Endothelial cell of umbilical vein (primary cell): Measurements from ENCODE around the gene RSKR. TPM values are rescaled to one million over a fixed set of nuclear protein-coding genes. Genes with fewer than 3 reads are reported as not detected.

ENCODE experiments used
- BruUV-seq: library from RNA; stranded (reverse); fragments of 400-500 nt; replicated peaks from 2 replicates; lab custom pipeline; 2021; lab: Mats Ljungman, UMichigan
- CTCF ChIA-PET: fragments of 300-600, 350-600 bp; sonication (Branson Sonifier 250); formaldehyde crosslinking; loops from one replicate; lab custom pipeline; 2021; ENCODE audit warnings: antibody characterized with exemption, inconsistent platforms; lab: Charles Lee
- POLR2A ChIA-PET: fragments of 300-600, 350-600 bp; sonication (Branson Sonifier 250); formaldehyde crosslinking; loops from one replicate; lab custom pipeline; 2021; ENCODE audit warnings: antibody characterized with exemption, inconsistent platforms; lab: Charles Lee
- DNase-seq: peaks from one replicate; pipeline ENCODE4 v3.0.0-alpha.2; 2011; ENCODE audit warnings: low read depth, low spot score
- FAIRE-seq: peaks from 2 replicates; lab custom pipeline; 2011; peaks lifted over from hg19 to GRCh38; lab: Jason Lieb, UNC
- H2AFZ ChIP-seq: 2 replicates; pipeline ENCODE4 v1.6.0; 2012; ENCODE audit warnings: low read depth, low read length, control low read depth, inconsistent platforms
- H3K27ac ChIP-seq: 2 replicates; pipeline ENCODE4 v1.5.1; 2011; ENCODE audit warnings: low read depth, mild to moderate bottlenecking, control low read depth, low read length, moderate library complexity; ENCODE audit not compliant: insufficient read depth
- H3K27me3 ChIP-seq, 2 experiments: 2 replicates each; pipeline versions ENCODE4 v1.6.0 to v1.6.1; 2011; ENCODE audit warnings: low read length in 2 of 2, mixed read lengths in 1 of 2; ENCODE audit not compliant: control insufficient read depth in 2 of 2, insufficient read depth in 2 of 2
- H3K36me3 ChIP-seq, 2 experiments: 2 replicates in 1 of 2; 3 replicates in 1 of 2; pipeline ENCODE4 v1.5.1; 2011; ENCODE audit warnings: low read length in 2 of 2, mild to moderate bottlenecking in 1 of 2, moderate library complexity in 1 of 2; ENCODE audit not compliant: control insufficient read depth in 2 of 2, insufficient read depth in 2 of 2; ENCODE audit errors: extremely low read depth in 1 of 2
- H3K4me1 ChIP-seq: 3 replicates; pipeline ENCODE4 v1.5.1; 2011; ENCODE audit warnings: mild to moderate bottlenecking, low read length; ENCODE audit not compliant: control insufficient read depth, insufficient read depth; ENCODE audit errors: extremely low read depth
- H3K4me2 ChIP-seq: 2 replicates; pipeline ENCODE4 v1.6.1; 2011; ENCODE audit warnings: low read length, control low read depth, mixed read lengths; ENCODE audit not compliant: insufficient read depth
- H3K4me3 ChIP-seq, 3 experiments: fragments of 200-600 bp in 1 of 3; sonication (generic), shearing (Covaris generic) in 1 of 3; replicated peaks in 1 of 3; 2 replicates each; pipeline ENCODE4 v1.5.1; 2011 to 2016; ENCODE audit warnings: control low read depth in 3 of 3, low read length in 3 of 3, mild to moderate bottlenecking in 2 of 3, inconsistent platforms in 1 of 3, low read depth in 1 of 3, moderate library complexity in 1 of 3; ENCODE audit not compliant: insufficient read depth in 1 of 3
- H3K79me2 ChIP-seq: 2 replicates; pipeline ENCODE4 v1.6.0; 2012; ENCODE audit warnings: low read length, inconsistent platforms; ENCODE audit not compliant: control insufficient read depth, insufficient read depth
- H3K9ac ChIP-seq: replicated peaks from 2 replicates; pipeline ENCODE3; 2011; ENCODE audit warnings: low read length, control low read depth; ENCODE audit not compliant: insufficient read depth; ENCODE audit errors: extremely low read depth
- H3K9me1 ChIP-seq: replicated peaks from 3 replicates; pipeline ENCODE4 v1.6.0; 2011; ENCODE audit warnings: mild to moderate bottlenecking, low read length; ENCODE audit not compliant: control insufficient read depth, insufficient read depth; ENCODE audit errors: extremely low read depth
- H3K9me3 ChIP-seq: replicated peaks from 2 replicates; pipeline ENCODE4 v1.5.1; 2012; ENCODE audit warnings: low read length, inconsistent platforms; ENCODE audit not compliant: control insufficient read depth, insufficient read depth
- H4K20me1 ChIP-seq: replicated peaks from 2 replicates; pipeline ENCODE3; 2011; ENCODE audit warnings: mild to moderate bottlenecking, low read length; ENCODE audit not compliant: control insufficient read depth, insufficient read depth; ENCODE audit errors: extremely low read depth
- EZH2 ChIP-seq: IDR thresholded peaks from 2 replicates; pipeline ENCODE4 v1.6.1; 2012; ENCODE audit warnings: borderline replicate concordance, low read depth, mild to moderate bottlenecking, moderate library complexity, low read length, inconsistent platforms; ENCODE audit not compliant: severe bottlenecking
- FOS ChIP-seq: IDR thresholded peaks from 2 replicates; pipeline ENCODE4 v1.6.1; 2011; ENCODE audit warnings: mild to moderate bottlenecking, low read length, moderate library complexity, borderline replicate concordance; ENCODE audit not compliant: insufficient read depth
- GATA2 ChIP-seq: IDR thresholded peaks from 2 replicates; pipeline ENCODE4 v1.7.0; 2011; ENCODE audit warnings: low read depth, mild to moderate bottlenecking, moderate library complexity, mixed read lengths, low read length; ENCODE audit not compliant: insufficient read length, insufficient read depth
- JUN ChIP-seq: IDR thresholded peaks from 2 replicates; pipeline ENCODE4 v1.6.1; 2011; ENCODE audit warnings: borderline replicate concordance, low read depth; ENCODE audit not compliant: insufficient read length, insufficient read depth
- MAX ChIP-seq: IDR thresholded peaks from 2 replicates; pipeline ENCODE4 v1.6.1; 2011; ENCODE audit not compliant: insufficient read depth, insufficient read length
- MYC ChIP-seq: IDR thresholded peaks from one replicate; pipeline ENCODE4 v1.6.1; 2011; ENCODE audit warnings: mild to moderate bottlenecking, low read depth, low read length
- POLR2A ChIP-seq: IDR thresholded peaks from 2 replicates; pipeline ENCODE4 v1.6.1; 2012; ENCODE audit warnings: low read depth, mild to moderate bottlenecking, control low read depth, low read length
- POLR2AphosphoS5 ChIP-seq: IDR thresholded peaks from 2 replicates; pipeline ENCODE4 v1.6.1; 2012; ENCODE audit warnings: low read depth, mild to moderate bottlenecking, control low read depth, low read length, moderate library complexity; ENCODE audit not compliant: insufficient read depth
- dilution Hi-C: fragments of 300-500 bp; cut with MboI; formaldehyde crosslinking; loops from one replicate; pipeline ENCODE4 v1.15.0; 2019; ENCODE audit warnings: low sequenced_read_pairs; ENCODE audit not compliant: extremely low pct_ligation_motif_present
- intact Hi-C: fragments of 100-400 bp; cut with micrococcal nuclease; formaldehyde crosslinking; loops from one replicate; pipeline ENCODE4 v1.10.0; 2022
- polyA plus RNA-seq, 4 experiments: library from polyadenylated mRNA; depleted of rRNA in 3 of 4; stranded (reverse) in 3 of 4; unstranded in 1 of 4; fragments of >200 nt; gene quantifications; 2 replicates each; pipeline versions ENCODE4 v1.2.1 to v1.2.3, GENCODE V29; 2011 to 2012; ENCODE audit warnings: missing spikeins in 1 of 4
- total RNA-seq: library from RNA; stranded (reverse); gene quantifications from 2 replicates; pipeline ENCODE4 v1.2.3, GENCODE V29; 2021
- TF ChIP-seq, protein P1 (sequence below), 2 donors: IDR thresholded peaks; 1 replicate in 1 of 2; 2 replicates in 1 of 2; pipeline ENCODE4 v1.5.1; 2011; ENCODE audit warnings: low read length in 2 of 2, mild to moderate bottlenecking in 2 of 2, moderate library complexity in 2 of 2, control low read depth in 1 of 2, inconsistent platforms in 1 of 2, low read depth in 1 of 2; ENCODE audit not compliant: insufficient read depth in 1 of 2; ENCODE audit errors: extremely low read depth in 1 of 2

RSKR gene
- total and polyA plus RNA-seq, 2 donors (not counting 3 experiments of a cell fraction or from before 2014, with no cell fraction given), result 10.0 to 19.9 TPM

- H3K9me3 ChIP-seq, result no peaks in the 10 kb centered on the region
- peak within 1 kb of the TSS; percentile 78 for H3K4me2 ChIP-seq
- H3K36me3 ChIP-seq, result no peaks in the 10 kb centered on the region
- peak; percentile 97 for DNase-seq
- H4K20me1 ChIP-seq, result no peaks in the 10 kb centered on the region
- peaks cover 14% of the 10 kb centered on the region for H3K79me2 ChIP-seq
- intact Hi-C loops (loop anchor here (1.0 to 2.0 kb wide), 2 partner anchors 22 to 51 kb away; partner anchors contain the start of gene ALDOC), dilution Hi-C loops (no loop called here)
- TF ChIP-seq EZH2 (no peak), POLR2AphosphoS5 (peak; percentile 62), POLR2A (peak; percentile 77)
- no TSS peak for BruUV-seq
- H3K9me1 ChIP-seq, result no peaks in the 10 kb centered on the region
- no peaks in the 10 kb centered on the region for H3K27me3 ChIP-seq
- peak within 1 kb of the TSS; percentile 94 for H3K9ac ChIP-seq
- ChIA-PET POLR2A (no interaction called here), CTCF (interaction anchor here (0.9 to 3.8 kb wide), 3 partner anchors 10 to 50 kb away, joined by 5 to 41 read pairs (median 6); no protein-coding TSS in a partner anchor)
- peaks cover 18% of the 10 kb centered on the region for H3K4me1 ChIP-seq
- H2AFZ ChIP-seq, result peak within 1 kb of the TSS; percentile 92
- H3K4me3 ChIP-seq, result peak within 1 kb of the TSS; percentile 61 to 90 (median 68)
- peak; percentile 97 for FAIRE-seq
- H3K27ac ChIP-seq, result peak within 1 kb of the TSS; percentile 95
Observed at GRCh38 chr17:28598799-28599310, 15.1 kb downstream of the RSKR start, which contains the start of gene SPAG5. TSS of gene SPAG5 (minus strand) at chr17:28599025. CDS start at chr17:28598946, 79 bp downstream.

DNA sequence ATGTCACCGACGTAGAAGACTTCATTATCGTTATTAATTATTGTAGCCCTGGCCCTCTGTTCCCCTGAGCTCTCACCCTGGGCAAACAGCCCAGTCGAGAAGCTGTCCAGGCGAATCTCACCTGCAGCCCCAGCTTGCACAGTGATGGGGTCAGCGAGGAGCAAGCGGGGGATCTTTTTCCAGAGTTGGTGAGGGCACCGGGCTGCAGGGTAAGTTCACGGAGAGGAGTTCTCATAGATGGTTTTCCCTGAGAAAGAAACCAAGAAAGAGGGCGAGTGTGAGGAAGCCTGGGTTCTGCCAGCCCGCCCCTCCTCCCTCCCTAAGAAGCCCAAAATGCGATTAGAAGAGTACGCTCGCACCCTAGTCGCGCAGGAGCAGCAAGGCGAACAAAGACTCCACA is 15.6 kb downstream of the RSKR start:
- H3K4me2 ChIP-seq, result peak overlapping the region; percentile 78
- H3K9me3 ChIP-seq, result no peaks in the 10 kb centered on the region
- no peaks in the 10 kb centered on the region for H3K36me3 ChIP-seq
- no peaks in the 10 kb centered on the region for H3K27me3 ChIP-seq
- TSS peak; percentile 41 for BruUV-seq
- H2AFZ ChIP-seq, result peak overlapping the region; percentile 92
- peaks cover 14% of the 10 kb centered on the region for H3K79me2 ChIP-seq
- peak overlapping the region; percentile 61 to 90 (median 68) for H3K4me3 ChIP-seq
- H3K4me1 ChIP-seq, result peaks cover 18% of the 10 kb centered on the region
- TF ChIP-seq MYC (no peak), POLR2A (no peak), JUN (no peak), POLR2AphosphoS5 (no peak), GATA2 (no peak), MAX (no peak), FOS (no peak), EZH2 (no peak)
- TF ChIP-seq, protein P1, sequence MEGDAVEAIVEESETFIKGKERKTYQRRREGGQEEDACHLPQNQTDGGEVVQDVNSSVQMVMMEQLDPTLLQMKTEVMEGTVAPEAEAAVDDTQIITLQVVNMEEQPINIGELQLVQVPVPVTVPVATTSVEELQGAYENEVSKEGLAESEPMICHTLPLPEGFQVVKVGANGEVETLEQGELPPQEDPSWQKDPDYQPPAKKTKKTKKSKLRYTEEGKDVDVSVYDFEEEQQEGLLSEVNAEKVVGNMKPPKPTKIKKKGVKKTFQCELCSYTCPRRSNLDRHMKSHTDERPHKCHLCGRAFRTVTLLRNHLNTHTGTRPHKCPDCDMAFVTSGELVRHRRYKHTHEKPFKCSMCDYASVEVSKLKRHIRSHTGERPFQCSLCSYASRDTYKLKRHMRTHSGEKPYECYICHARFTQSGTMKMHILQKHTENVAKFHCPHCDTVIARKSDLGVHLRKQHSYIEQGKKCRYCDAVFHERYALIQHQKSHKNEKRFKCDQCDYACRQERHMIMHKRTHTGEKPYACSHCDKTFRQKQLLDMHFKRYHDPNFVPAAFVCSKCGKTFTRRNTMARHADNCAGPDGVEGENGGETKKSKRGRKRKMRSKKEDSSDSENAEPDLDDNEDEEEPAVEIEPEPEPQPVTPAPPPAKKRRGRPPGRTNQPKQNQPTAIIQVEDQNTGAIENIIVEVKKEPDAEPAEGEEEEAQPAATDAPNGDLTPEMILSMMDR (IDR thresholded peaks at IDR 0.05; ENCODE audit: extremely low read depth in 1 of 2, insufficient read depth in 1 of 2, low read depth in 1 of 2, low read length in 2 of 2), result no peak
- dilution Hi-C loops, result no loop called here
- H4K20me1 ChIP-seq, result no peaks in the 10 kb centered on the region
- no peaks in the 10 kb centered on the region for H3K9me1 ChIP-seq
- FAIRE-seq (no peak), DNase-seq (no peak)
- ChIA-PET POLR2A (no interaction called here), CTCF (interaction anchor here (1.9 kb wide), 1 partner anchor 49 kb away, joined by 6 read pairs; no protein-coding TSS in a partner anchor)
- H3K9ac ChIP-seq, result peak overlapping the region; percentile 94
- intact Hi-C loops, result loop anchor here (2.0 kb wide), 1 partner anchor 22 kb away; the partner anchor contains the start of gene ALDOC
- peak overlapping the region; percentile 95 for H3K27ac ChIP-seq
